ENCODE results near the gene PIP5KL1. TPM values are rescaled to one million over a fixed set of nuclear protein-coding genes. Genes with fewer than 3 reads are reported as not detected.
A peak's percentile ranks its signal among the peaks of the same experiment; 100 is the strongest.

PIP5KL1 gene
- total and polyA plus RNA-seq, 8 donors: 0.50 to 98.0 (median 3.3) TPM; not detected in 1

GRCh38 chr9:127896395-127897192 is 34.0 kb downstream of the PIP5KL1 start:
- Histone ChIP-seq H3K4me3 (peak overlapping the region; percentile 34 to 96 (median 80)), H3K9me3 (peaks cover 0 to 22% (median 14%) of the 10 kb centered on the region in 4 donors), H3K27ac (peak overlapping the region in 4 of 5 donors; percentile 90 to 95 (median 92)), H3K36me3 (peaks cover 38 to 51% (median 47%) of the 10 kb centered on the region in 4 donors), H3K27me3 (no peaks in the 10 kb centered on the region), H3K4me1 (peaks cover 33 to 56% (median 50%) of the 10 kb centered on the region in 4 donors)
- TF ChIP-seq, protein P1, sequence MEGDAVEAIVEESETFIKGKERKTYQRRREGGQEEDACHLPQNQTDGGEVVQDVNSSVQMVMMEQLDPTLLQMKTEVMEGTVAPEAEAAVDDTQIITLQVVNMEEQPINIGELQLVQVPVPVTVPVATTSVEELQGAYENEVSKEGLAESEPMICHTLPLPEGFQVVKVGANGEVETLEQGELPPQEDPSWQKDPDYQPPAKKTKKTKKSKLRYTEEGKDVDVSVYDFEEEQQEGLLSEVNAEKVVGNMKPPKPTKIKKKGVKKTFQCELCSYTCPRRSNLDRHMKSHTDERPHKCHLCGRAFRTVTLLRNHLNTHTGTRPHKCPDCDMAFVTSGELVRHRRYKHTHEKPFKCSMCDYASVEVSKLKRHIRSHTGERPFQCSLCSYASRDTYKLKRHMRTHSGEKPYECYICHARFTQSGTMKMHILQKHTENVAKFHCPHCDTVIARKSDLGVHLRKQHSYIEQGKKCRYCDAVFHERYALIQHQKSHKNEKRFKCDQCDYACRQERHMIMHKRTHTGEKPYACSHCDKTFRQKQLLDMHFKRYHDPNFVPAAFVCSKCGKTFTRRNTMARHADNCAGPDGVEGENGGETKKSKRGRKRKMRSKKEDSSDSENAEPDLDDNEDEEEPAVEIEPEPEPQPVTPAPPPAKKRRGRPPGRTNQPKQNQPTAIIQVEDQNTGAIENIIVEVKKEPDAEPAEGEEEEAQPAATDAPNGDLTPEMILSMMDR (IDR thresholded peaks at IDR 0.05): no peak
- no peak for TF ChIP-seq EP300 (IDR thresholded peaks at IDR 0.05)
- WGBS, 5 donors: 63 to 78% (median 71%) methylated on average over 15 to 16 of the region's 16 CpGs
- DNase-seq: no peak
- intact Hi-C loops (cut with DNase I; ENCODE audit: low total_unique reads): no loop called here

DNA sequence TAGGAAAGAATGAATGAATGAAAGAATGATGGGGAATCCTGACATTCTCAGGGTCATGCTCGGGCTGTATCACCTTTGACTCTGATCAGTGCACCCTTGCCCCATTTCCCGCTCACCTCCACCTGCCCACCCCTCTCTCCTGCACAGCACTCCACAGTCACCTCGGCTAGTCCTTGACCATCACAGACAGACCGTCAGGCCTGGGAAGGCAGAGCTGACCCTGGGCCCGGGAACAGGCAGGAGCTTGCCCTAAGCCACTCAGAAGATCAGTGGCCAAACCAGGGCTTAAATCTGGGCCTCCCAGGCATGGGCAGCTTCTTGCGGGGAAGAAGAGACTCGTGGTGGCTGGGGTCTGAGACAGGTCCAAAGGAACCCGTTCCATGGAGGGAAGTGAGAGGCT is 34.8 kb downstream of the PIP5KL1 start:
- TF ChIP-seq EP300 (IDR thresholded peaks at IDR 0.05): no peak
- TF ChIP-seq POLR2AphosphoS5 (IDR thresholded peaks at IDR 0.05): no peak
- no peak for TF ChIP-seq POLR2A (IDR thresholded peaks at IDR 0.05)
- TF ChIP-seq, protein P1 (IDR thresholded peaks at IDR 0.05): no peak
- intact Hi-C loops (cut with DNase I; ENCODE audit: low total_unique reads): no loop called here
- 90 to 99% (median 96%) methylated on average over 8 of the region's 8 CpGs for WGBS, 5 donors
- H3K27me3 ChIP-seq: no peaks in the 10 kb centered on the region
- DNase-seq: no peak
- H3K36me3 ChIP-seq: peaks cover 40 to 57% (median 53%) of the 10 kb centered on the region in 4 donors
- H3K4me1 ChIP-seq: peaks cover 33 to 48% (median 42%) of the 10 kb centered on the region in 4 donors
- no peak overlapping the region for H3K27ac ChIP-seq
- H3K4me3 ChIP-seq: no peak overlapping the region
- H3K9me3 ChIP-seq: peaks cover 0 to 22% (median 14%) of the 10 kb centered on the region in 4 donors

DNA sequence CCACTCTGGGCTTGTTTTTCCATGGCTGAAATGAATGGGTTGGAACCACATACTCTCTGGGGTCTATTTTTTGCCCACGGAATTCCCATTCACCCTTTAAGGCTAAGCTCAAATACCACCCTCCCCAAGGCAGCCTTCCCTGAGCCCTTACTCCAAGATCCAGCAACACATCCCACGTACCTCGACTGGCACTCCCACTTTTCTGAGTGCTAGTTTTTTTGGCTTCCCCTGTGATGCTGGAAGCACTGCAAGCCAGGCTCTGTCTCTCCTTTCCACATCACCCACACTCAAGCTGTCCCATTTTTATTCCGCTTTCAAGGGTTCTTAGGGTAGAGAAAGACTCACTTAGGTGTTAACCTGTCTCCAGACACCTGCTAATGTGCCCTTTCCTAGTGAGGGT is 37.2 kb downstream of the PIP5KL1 start:
- DNase-seq: no peak
- 93 to 100% (median 98%) methylated on average over 4 of the region's 4 CpGs for WGBS, 5 donors
- H3K36me3 ChIP-seq: peaks cover 46 to 81% (median 77%) of the 10 kb centered on the region in 4 donors

GRCh38 chr9:127892831-127893230 is 37.7 kb downstream of the PIP5KL1 start:
- peaks cover 50 to 87% (median 83%) of the 10 kb centered on the region in 4 donors for H3K36me3 ChIP-seq

More for the DNA sequence above, 37.2 kb downstream of the PIP5KL1 start:
- intact Hi-C loops (cut with DNase I; ENCODE audit: low total_unique reads): no loop called here
- Histone ChIP-seq H3K9me3 (peaks cover 0 to 22% (median 14%) of the 10 kb centered on the region in 4 donors), H3K4me1 (peaks cover 21 to 27% (median 23%) of the 10 kb centered on the region in 4 donors), H3K27ac (no peak overlapping the region), H3K4me3 (no peak overlapping the region), H3K27me3 (no peaks in the 10 kb centered on the region)
- TF ChIP-seq EP300 (IDR thresholded peaks at IDR 0.05) (no peak), POLR2AphosphoS5 (IDR thresholded peaks at IDR 0.05) (no peak), POLR2A (IDR thresholded peaks at IDR 0.05) (no peak)
- TF ChIP-seq, protein P1 (IDR thresholded peaks at IDR 0.05): no peak

More at GRCh38 chr9:127892831-127893230, 37.7 kb downstream of the PIP5KL1 start:
- 91 to 97% (median 96%) methylated on average over 6 of the region's 6 CpGs for WGBS, 5 donors
- peaks cover 15 to 22% (median 18%) of the 10 kb centered on the region in 4 donors for H3K4me1 ChIP-seq
- H3K9me3 ChIP-seq: peaks cover 0 to 22% (median 14%) of the 10 kb centered on the region in 4 donors
- no peaks in the 10 kb centered on the region for H3K27me3 ChIP-seq
- no peak overlapping the region for H3K4me3 ChIP-seq
- no peak for TF ChIP-seq EP300 (IDR thresholded peaks at IDR 0.05)
- no peak for TF ChIP-seq POLR2AphosphoS5 (IDR thresholded peaks at IDR 0.05)
- TF ChIP-seq, protein P1 (IDR thresholded peaks at IDR 0.05): no peak
- H3K27ac ChIP-seq: no peak overlapping the region
- intact Hi-C loops (cut with DNase I; ENCODE audit: low total_unique reads): no loop called here
- no peak for DNase-seq
